ENCODE data around the gene FN3KRP. TPM values are rescaled to one million over a fixed set of nuclear protein-coding genes. Genes with fewer than 3 reads are reported as not detected.

The FN3KRP gene
- total RNA-seq, 1 experiment from 2014 or later = 25.9 TPM

DNA sequence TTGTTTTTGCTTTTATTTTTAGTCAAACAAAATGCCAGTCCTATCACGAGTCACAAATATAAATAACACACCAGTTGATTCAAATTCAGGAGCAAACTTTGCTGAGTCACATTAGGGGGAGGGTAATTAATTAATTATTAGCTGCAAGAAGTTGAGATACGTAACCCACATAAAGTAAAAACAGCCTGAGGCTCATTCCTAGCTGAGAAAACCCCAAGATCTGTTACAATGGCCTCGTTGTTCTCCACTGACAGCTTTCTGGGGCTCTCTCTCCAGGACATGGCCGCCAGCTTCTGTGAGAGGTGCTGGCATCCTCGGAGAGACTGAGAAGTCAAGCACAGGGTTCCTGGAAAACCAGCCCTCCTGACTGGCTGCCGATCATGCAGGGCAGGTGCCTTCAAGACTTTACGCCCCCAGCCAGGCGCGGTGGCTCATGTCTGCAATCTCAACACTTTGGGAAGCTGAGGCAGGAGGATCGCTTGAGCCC is 29.1 kb upstream of the FN3KRP start:
- DNase-seq (ENCODE audit: low spot score) = peak; percentile 76

DNA sequence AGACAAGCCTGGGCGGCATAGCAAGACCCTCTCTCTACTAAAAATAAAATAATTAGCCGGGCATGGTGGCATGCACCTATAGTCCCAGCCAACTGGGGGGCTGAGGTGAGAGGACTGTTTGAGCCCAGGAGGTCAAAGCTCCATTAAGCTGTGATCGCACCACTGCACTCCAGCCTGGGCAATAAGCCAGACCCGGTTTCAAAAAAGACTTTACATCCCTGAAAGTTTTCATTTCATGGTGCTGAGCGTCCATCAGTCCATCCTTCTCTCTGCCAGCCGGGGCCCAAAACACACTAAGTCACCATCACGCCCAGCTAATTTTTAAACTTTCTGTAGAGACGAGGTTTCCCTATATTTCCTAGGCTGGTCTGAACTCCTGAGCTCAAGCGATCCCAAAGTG is 28.6 kb upstream of the FN3KRP start:
- DNase-seq (ENCODE audit: low spot score) = no peak

DNA sequence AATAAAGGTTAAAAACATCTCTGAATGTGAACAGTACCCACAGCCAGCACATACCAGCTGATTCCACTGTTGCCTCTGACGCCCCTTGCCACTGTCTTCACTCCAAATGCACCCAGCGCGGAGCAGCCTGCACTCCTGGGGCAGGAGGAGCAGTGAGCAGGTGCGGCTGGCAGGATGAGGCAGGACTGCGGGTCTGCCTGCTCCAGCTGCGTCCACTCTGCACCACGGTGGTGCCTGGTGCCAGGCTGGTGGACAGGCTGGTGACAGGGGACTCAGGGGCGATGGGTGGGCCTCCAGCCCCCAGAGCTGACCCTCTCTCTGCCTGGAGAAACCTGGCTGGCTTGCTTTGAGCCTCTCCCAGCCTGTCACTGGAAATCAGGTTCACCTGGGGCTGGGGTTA is 27.4 kb upstream of the FN3KRP start:
- DNase-seq (ENCODE audit: low spot score) = no peak

DNA sequence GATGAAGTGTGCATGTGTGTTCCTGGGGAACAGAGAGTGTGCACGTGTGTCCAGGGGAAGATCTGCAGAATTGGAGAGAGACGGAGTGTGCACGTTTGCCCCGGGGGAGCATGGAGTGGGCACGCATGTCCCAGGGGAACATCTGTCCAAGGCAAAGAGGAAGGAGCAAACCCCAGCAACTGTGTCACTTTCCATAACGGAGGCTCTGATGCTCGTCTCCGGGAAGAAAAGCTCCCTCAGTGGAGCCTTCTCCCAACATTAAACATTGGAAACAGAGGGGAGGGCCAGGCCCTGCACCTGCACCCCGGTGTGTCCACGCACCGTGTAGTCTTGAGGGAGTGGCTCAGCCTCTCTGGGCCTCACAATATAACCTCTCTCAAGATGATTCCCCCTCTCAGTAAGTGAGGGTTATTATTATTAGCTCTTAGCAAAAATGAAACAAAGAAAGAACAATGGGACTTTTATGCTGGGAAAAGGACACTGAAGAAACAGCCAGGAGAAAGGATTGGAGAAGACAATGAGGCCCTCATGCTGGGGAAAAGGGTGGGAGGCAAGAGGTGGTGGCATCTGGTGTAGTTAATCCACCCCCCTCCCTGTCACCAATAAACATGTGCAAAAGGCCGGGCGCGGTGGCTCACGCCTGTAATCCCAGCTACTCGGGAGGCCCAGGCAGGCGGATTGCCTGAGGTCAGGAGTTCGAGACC is 25.6 kb upstream of the FN3KRP start:
- DNase-seq (ENCODE audit: low spot score) = no peak

DNA sequence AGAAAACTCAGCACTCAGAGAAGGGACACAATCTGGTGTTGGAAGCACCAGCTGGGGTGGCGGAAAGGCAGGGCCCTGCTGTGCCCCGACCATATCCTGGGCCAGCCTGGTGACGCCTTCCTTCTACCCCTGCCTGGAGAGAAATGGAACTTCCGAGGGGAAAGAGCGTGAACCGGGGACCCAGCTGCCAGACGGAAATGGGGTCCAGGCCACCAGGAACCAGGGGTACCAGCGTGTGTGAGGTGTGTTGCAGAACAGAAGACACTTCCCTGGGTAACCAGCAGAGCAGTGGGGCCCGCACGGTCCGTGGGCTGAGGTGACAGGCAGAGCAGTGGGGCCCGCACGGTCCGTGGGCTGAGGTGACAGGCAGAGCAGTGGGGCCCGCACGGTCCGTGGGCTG is 24.8 kb upstream of the FN3KRP start:
- no peak for DNase-seq (ENCODE audit: low spot score)

DNA sequence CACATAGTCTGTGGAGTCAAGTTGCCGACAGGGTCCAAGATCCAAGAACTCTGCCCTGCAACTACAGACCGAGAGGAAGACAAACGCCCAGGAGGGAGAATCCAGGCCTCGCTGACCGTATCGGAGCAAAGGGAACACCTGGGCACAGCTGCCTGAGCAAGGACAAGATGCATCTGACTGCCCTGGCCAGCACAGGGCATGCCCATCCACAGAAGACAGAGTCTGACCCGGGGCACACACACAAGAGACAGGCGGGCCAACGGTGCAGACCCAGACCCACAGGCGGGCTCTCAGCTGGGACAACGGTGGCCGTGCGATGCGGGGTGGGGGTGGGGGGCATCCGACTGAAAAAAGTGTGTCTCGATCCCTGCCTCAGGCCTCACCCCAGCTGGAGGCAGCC is 24.2 kb upstream of the FN3KRP start:
- no peak for DNase-seq (ENCODE audit: low spot score)

DNA sequence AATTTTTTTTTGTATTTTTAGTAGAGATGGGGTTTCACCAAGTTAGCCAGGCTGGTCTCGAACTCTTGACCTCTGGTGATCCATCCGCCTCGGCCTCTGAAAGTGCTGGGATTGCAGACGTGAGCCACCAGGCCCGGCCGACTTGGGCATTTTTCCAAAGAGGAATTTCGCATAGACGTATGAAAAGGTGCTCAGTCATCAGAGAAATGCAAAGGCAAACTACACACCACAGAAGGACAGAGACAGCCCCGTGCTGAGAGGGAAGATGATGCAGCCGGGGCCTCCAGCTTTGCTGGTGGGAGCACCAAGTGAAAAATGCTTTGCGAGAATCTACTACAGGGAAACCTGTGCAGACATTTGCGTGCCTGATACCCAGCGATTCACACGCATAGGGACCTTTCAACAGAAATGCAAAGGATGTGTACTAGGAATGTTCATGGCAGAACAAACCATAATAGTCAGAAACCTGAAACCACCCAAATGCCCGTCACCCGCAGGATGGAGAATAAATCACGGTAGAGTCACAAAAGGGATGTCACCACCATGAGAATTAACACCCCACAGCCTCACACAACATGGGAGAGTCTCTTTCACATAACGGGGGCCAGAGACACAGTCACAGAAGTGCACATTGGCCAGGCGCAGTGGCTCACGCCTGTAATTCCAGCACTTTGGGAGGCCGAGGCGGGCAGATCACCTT is 23.2 kb upstream of the FN3KRP start:
- DNase-seq (ENCODE audit: low spot score) = no peak

DNA sequence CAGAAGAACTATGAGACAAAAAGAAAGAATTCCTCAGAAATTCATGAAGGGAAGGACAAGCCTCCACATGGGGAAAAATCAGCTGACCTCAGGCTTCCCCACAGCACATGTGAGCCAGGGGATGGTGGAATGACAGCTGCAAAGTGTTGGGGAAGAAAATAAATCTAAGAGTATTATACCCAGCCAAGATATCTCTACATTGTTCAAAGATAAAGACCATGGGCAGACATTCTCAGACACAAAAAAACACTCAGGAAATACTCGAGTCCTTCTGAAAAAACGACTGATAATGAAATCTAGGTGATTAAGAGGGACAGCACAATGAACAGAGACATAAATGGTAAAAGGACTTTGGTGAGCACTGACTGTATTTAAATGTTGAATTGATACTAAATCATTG is 21.9 kb upstream of the FN3KRP start:
- no peak for DNase-seq (ENCODE audit: low spot score)

DNA sequence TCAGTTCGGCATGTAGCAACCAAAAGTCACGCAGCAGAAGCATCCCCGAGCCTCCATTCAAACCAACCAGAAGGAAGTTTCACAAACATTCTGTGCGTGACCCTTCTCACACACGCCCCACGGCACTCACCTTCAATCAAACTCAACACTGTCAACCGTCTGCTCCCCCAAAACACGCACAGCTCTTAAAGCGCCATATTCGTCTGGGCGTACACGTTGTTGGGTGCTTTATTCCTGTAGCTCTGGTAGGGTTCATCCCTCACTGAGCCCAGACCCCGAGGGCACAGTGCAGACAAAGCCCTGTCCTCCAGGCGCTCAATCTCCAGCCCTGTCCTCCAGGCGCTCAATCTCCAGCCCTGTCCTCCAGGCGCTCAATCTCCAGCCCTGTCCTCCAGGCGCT is 20.2 kb upstream of the FN3KRP start:
- DNase-seq (ENCODE audit: low spot score) = no peak

DNA sequence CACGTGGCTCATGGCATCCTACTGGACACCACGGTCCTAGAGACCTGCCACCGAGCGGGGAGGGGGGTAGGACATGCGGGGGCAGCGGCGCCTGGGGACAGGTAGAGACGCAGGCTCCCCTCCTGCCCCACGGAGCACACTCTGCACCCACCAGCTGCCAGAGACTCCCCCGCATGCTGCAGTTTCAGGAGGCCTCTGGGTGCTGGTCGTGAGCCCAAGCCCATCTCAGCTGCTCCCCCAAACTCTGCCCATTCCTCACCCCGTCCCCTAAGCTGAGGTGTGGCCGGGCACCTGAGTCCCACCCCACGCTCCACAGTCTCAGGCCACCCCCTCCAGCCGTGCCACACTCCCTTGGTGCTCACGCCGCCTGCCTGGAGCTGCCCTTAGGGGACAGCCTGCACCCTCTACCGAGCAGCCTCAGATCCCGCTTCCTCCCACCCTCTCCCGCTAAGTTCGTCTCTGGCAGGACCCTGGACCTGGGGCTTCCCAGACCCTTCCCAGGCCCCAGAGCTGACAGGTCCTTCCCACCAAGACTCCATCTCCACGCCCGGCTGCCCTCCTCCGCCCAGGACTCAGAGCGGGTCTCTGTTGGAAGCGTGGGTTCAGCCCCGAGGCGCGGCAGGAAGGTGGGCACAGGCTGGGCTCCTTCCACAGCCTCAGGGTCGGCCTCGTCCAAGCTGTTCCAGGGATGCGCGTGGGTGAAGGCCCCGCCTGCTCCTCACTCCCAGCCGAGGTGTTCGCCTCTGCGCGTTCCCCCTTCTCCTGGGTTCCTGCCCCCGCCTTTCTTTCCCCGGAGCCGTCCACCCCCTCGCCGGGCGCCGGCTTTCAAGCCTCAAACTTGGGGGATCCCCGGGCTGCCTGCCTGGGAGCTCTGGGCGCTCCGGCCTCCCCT is 19.3 kb upstream of the FN3KRP start:
- no peak for DNase-seq (ENCODE audit: low spot score)

DNA sequence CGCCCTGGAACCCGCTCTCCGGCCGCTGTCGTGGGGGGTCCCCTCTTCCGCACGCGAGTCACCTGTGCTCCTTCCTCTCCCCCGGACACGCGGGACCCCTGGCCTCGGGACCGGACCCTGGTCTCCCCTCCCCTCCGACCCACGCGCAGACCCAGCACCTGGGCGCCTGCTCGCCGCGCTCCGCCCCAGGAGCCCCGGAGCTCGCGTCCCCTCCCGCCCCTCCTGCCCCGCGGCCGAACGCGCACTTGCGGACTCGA is 18.8 kb upstream of the FN3KRP start:
- no peak for DNase-seq (ENCODE audit: low spot score)

DNA sequence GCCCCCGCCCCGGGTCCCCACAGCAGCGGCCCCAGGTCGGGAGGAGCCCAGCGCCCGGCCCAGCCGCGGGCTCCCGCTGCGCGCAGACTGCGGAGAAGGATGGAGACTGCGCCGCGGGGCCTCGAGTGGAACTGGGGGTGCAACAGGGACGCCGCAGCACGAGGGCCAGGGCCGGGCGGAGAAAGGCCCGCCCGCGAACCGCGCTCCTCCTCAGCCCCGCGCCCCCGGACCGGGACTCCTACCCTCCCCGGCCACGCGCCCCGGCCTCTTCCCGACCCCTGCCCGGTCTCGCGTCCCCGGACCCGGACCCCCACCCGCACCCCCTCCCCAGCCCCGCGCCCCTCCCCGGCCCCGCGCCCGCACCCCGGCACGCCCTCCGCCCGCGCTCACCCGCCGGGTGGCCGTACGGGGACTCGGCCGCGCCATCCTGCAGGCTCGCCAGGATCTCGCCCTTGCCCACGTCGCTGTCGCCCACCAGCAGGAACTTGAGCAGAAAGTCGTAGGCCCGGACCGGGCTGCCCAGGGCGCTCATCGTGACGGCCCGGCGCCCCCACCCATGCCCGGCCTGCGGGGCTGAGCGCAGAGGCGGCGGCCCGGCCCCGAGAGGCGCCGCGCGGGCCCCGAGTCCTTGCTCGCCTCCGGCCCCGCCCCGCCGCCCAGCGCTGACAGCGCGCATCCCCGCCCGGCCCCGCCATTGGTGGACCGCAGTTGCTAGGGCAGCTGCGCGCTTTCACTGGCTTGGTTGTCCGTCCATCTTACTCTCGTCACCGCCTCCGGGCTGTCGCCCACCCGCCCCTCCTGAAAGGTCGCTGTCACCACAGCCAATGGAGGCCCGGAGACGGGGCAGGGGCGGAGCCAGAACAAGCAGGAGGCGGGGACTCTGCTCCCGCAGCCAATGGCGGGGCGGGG is 18.2 kb upstream of the FN3KRP start, which contains the start of gene RAB40B:
Gene RAB40B (minus strand): TSS at position 634 of the 909 bp plus-strand sequence. CDS start 102 bp downstream, at position 532.
- DNase-seq (ENCODE audit: low spot score) = peak; percentile 98

DNA sequence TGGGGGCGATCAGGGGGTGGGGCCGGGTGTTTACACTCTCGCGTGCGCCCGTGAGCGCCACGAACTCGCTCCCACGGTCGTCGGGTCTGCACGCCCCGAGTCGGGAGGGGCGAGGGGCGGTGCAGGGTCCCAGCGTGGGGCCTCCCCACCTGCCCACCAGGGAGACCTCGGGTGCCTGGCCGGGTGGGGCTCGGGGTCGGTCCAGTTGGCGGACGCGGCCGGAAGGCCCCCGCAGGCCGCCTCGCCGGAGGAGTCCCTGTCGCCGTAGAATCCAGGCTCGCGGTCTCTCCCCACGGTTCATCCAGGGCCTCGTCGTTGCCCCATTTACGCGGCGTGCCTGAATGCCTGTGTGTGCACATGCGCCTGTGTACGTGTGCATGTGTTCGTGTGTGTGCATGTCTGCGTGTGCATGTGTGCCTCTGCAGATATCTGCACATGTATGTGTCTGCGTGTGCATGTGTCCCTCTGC is 17.5 kb upstream of the FN3KRP start:
- DNase-seq (ENCODE audit: low spot score) = no peak

DNA sequence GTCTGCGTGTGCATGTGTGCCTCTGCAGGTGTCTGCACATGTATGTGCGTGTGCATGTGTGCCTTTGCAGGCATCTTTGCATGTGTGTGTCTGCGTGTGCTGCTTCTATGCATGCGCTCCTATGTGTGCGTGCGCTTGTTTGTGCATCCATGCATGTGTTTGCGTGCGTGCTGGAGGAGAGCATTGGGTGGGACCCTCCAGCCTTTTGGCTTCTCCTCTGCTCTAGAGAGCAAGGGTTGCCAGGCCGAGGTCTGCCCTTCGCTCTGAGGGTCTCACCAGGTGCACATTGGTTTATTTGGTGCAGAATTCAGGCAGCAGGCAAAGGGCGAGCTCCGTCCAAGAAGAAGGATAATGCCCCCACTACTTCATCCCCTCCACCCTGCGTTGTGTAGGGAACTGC is 17.0 kb upstream of the FN3KRP start:
- DNase-seq (ENCODE audit: low spot score) = no peak

DNA sequence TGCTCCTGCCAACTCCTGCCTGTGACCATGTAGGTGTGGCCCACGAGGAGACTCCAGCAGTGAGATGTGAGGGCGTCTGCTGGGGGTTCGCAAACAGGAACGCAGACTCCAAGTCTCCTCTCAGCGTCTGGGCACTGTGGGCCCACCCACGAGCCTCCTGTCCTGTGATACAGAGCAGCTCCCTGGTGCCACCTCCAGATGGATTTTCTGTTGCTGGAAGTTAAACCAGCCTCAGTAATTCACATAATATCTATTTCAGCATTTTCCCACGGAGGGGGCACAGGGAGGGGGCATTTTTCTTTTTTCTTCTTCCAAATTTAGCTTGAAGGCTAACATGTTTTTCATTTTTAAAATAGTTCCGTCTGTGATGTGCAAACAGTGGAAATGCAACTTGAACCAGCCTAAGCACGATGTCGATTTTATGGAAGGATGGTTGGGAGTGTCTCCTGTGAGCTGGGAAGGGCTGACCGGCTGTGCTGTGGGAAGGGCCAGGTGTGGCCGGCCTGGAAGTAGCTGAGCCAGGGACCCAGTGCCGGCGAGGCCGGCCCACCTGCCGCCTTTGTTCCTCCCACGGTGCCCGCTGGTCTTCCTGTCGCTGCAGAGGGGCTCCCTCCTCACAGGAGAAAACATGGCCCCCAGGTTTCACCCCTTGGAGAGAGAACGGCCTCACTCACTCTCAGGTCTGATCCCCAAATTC is 14.1 kb upstream of the FN3KRP start:
- DNase-seq (ENCODE audit: low spot score) = no peak

DNA sequence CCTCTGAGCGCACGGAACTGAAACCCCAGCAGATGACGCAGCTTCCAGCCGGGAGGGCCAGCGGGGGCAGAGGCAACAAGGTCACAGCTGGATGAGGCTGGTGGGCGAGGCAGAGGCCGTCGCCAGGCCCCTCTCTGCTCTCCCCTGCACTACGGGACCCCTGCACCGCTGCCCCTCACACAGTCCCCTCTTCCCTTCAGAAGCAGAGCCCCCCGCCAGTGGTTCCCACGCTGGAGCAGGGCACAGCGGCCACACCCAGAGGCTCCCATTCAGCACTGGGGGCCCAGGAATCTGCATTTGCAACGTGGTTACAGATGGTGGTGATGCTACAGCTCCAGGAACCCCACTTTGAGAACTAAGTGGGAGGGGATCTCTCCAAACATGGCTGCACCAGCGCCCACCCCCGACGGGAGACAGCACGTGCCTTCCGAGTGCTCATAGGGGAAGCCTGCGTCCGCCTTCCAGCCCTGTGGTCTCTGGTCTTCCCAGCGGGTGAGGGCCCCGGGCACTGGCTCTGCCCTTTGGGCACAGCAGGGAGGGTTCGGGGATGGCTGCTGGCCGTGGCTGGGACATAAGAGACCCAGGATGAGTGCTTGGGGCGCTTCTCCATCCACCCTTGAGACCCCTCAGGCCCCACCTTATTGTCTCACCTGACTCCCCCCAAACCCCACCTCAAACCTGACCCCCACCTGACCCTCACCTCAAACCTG is 13.3 kb upstream of the FN3KRP start:
- DNase-seq (ENCODE audit: low spot score) = no peak

DNA sequence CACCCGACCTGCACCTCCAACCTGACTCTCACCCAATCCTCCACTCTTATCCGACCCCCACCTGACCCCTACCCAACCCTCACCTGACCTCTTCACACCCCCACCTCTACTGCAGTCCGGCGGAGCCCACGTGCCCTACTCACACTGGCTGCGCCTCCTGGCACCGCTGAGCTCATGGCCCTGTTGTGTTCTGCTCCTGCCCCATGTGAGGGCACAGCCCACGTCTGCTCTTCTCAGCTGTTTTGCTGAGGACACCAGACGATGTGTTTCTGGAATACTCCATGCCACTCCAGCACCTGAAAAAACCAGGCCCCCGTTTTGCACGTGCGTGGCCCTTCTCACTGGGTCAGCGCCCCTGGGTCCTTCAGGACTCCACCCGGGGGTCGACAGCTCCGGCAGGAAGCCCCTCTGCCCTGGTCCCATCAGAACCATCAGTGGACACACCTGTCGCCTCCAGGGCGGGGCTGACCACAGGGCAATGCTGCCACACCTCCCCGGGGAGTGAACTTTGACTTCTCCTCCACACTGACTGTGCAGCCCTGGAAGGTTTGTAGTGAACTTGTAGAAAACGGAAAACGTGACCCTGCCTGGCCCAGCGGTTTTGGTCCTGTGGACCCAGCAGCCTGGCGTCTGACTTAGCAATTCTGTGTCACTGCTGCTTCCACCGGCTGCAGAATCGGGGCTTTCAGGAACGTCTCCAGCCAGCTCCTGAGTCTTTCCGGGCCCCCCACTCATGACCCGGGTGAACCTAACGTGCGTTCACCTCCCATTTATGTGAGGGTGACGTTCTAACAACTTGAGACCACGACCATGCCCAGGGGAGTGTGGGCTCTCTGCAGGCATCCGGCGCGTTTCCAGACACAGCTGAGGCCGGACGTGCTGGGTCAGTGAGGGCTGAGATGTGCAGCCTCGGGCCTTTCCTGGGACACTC is 12.3 kb upstream of the FN3KRP start:
- DNase-seq (ENCODE audit: low spot score) = peak; percentile 46

DNA sequence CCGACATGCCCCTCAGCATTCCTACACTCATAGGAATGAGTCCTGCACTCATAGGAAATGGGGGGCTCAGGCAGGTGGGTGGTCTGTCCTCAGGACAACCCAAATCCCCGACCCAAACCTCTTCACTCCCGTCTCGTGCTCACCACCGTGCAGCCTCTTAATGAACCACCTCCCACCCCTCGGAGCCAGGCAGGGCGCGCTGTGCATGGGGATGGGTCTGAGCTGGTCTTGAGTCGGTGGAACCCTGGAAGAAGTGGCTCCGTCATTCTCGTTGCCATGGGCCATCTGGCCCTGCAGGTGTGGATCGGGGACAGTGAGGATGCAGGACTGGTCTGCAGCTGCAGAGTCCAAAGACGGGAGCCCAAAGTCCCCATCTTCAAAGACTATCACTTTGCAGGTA is 11.6 kb upstream of the FN3KRP start:
- DNase-seq (ENCODE audit: low spot score) = no peak

DNA sequence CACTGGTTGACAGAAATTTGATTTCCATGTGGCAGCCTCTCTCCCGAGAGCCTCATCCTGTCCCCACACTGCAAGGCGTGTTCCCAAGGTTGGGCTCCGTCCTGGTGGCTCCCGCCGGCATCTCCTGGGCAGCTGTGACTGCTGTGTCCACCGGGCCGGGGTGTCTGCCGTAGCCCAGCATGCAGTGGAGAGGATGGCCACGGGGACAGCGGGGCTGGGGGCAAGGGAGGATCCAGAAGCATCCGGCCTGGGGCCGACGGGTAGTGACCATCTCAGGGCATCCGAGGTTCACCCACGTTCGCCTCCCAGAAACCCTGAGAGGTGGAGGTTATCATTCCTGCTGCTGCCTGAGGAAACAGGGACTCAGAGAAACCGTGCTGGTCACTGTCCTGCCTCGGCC is 10.8 kb upstream of the FN3KRP start:
- no peak for DNase-seq (ENCODE audit: low spot score)

Measured in HT-29 (cell line).